NCI-H2227 (cell line): ENCODE data around the gene ZFYVE27.

Experiments used
- DNase-seq: peaks from one replicate; lab custom pipeline; 2025; ENCODE audit not compliant: unreplicated experiment; lab: John Stamatoyannopoulos, UW

Gene ZFYVE27

DNA sequence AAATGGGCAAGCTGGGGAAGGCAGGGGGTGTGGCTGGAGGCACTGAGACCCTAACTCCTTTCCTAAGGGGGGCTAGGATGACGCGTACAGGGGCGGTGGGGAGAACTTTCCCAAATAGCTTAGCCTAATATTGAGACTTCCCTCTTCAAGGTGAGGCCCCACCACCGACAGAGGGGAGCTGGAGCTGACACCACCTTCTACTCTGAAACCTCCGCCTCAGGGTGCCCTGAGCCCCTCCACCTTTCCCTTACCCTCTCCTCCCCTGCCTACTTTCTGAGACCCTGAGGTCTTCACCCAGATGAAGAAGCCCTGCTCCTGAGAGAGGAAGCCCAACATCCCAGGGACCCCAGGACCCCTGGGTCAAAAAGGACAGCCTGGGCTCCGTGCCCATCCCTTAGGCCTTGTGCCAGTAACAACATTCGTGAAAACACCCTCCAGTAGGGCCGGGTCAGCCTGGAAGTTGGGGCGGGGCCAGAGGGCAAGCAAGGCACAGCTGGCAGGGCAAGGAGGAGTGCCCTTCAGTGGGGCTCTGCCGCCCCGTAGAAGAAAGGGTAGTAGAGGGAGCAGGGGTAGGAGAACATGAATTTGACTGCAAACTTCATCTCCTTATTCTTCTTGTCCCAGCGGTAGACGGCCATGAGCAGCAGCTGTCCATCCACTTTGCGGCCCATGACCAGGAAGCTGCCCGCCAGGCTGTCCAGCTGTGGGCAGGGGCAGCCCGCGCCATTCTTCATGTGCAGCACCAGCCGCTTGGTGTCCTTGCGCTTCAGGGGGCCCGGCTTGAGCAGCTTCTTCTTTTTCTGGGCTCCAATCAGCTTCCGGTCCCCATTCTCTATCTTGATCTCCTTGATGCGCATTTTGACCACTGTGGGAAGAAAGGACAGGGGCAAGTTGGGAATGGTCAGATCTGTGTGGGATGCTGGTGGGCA lies 30.3 kb downstream of the ZFYVE27 start:
- DNase-seq: no peak

DNA sequence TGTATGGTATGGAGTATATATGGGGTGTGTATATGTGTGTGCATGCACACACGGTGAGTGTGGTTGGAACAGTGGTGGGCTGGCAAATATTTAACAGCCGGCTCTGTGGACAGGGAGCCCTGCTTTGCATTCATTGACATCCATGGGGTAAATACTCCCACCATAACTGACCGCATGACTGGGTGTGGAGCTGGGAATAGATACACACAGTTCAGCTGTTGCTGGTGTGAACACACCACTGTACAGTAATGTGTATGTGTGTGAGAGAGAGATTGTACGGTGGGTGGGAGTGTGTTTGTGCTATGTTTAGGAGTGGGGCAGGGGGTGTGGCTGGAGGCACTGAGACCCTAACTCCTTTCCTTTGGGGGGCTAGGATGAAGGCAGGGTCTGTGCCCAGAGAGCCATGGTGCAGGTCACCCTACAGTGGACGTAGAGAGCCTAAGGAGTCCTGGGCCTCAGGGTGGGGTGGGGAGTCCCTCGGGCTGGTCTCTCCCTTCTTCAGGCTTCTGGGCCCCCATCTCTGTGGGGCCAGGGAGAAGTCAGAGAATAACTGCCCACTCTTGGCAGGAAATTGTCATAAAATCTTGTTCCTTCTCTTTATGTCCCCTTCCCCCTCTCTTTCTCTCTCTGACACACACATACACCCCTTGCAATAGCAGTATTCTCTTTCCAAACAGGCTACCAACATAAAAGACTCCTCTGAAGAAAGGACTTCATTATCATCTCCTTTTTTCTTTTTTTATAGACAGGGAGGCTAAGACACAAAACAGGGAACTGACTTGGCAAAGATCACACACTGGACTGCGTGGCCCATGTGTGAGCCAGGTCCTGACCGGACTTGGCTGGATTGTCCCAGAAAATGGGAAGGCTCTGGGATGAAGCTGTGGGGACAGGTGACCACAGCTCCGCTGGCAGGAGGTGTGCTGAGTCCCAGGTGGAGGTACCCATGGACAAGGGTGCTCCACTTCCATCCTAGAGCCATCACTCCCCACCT lies 31.7 kb downstream of the ZFYVE27 start:
- no peak for DNase-seq

DNA sequence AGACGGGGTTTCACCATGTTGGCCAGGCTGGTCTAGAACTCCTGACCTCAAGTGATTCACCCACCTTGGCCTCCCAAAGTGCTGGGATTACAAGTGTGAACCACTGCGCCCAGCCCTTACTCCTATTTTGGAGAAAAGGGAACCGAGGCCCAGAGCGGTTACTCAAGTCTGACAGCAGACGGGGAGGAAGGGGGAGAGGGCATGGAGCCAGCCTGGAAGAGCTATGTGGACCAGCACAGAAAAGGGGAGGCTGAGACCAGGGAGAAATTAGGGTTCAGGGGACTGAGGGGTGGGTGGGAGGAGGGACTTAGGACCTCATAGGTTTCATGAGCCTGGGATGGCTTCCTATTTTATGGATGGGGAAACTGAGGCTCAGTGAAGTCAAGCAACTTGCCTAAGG lies 33.3 kb downstream of the ZFYVE27 start:
- no peak for DNase-seq

- peak; percentile 32 for DNase-seq
These were observed 34.3 kb downstream of the ZFYVE27 start for GRCh38 chr10:97771055-97771891.

DNA sequence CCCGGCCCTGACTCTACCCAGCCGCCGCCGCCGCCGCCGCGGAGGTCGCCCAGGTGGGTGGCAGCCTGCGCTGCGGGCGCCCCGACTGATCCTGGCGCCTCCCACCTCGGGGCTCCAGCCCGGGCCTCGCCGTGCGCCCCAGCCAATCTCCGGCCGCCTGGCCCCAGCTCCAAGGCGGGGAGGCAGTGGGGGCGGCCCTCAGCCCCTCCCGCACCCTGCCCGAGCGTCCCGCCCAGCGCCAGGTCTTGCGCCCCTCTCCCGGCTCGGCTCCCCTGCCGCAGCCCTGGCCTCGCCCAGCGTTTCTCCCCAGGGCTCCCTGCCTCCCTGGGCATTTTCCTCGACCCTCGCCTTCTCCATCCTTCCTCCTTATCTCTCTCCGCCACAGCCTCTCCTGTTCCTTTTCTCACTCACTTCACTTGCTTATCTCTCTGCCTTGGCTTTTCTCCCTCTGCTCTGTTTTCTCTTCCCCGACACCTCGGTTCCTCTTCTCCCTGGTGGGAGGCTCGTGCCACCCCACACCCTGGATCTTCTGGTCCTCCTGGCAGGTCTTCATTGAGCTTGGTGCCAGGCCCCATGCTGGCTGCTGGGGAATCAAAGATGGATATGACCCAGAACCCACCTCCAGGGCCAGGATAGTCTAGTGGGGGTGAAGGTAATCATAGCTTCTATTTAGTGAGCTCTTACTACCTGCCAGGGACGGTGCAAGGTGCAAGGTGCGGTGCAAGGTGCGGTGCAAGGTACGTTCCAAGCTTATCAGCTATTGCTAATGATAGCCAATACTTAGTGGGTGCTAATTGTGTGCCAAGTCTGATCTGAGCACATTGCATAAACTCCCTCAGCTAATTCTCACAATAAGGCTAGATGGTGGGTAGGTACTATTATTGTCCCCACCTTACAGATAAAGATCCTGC lies 35.2 kb downstream of the ZFYVE27 start, which contains the start of gene SFRP5:
Gene SFRP5 (minus strand): TSS at position 87 of the 911 bp plus-strand sequence. CDS start 166 bp downstream, outside the sequence.
- DNase-seq: peak; percentile 23

GRCh38 chr10:97773096-97773495 lies 36.2 kb downstream of the ZFYVE27 start:
- DNase-seq: no peak

GRCh38 chr10:97774811-97775294 lies 37.9 kb downstream of the ZFYVE27 start:
- DNase-seq: no peak

DNA sequence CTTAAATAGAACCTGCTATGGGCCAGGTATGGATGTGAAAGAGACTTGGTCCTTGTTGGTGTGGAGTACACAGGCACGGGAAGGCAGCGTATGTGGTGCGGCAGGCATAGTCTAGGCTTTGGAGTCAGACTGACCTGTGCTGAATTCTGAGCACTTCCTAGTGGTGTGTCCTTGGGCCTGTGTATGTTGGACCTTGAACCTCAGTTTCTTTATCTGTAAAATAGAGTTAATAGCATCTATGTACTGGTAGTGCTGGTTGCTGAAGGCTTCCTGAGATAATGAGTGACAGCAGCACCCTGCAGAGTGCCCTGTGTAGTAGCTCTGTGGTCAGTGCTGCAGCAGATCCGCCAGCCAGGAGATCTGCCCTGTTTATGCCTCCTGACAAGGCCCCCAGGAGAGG lies 40.2 kb downstream of the ZFYVE27 start:
- no peak for DNase-seq

GRCh38 chr10:97778452-97779302 lies 41.7 kb downstream of the ZFYVE27 start:
- no peak for DNase-seq

GRCh38 chr10:97779492-97779891 lies 42.6 kb downstream of the ZFYVE27 start:
- no peak for DNase-seq

DNA sequence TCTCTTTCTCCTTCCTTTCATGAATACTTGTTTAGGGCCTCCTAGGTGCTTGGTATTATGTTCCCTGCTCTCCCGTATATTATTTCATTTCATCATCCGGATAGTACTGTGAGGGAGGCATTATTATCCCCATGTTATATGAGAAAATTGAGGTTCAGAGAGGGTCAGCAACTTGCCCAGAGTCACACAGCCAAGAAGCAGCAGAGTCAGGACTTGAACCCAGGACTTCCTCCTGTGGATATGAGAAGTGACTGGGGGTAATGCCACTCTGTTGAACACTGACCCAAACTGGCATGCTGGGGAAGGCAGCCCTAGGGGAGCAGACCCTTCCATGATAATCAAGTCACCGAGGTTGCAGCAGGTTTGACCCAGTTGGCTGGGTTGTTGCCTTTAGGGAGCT lies 43.0 kb downstream of the ZFYVE27 start:
- DNase-seq: no peak

DNA sequence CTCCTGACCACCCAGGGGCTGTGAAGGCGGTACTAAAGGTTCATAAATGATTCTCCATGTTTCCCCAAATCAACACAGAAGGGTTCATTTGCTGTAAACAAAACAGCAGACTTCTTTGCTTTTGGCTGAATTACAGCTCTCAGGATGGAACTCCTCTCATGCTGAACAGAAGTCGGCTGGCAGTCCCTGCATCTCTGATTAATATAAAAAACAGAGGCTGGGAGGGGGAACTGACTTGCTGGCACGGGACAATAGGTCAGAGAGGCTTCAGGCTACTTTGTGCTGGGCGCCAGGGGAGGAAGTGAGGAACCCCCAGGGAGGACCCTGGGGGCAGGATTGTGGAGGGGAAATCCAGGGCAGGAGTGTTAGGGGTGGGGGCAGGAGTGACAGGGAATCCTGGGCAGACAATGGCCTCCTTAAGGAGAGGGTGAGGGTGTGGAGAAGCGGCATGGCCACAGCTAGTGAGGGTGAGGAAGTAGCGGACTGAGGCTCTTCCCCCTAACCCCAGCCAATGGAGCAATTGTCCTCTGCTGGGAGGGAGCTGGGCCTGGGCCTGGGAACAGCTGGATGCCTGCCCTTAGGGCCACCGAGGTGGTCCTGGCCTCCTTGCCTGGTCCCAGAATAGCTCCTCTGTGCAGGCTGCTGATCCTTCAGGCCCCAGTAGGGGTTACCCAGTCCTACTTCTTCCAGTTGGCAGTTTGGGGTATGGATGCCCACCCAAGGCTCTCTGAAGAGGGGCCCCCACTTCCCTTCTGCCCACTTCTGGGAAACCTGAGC lies 44.1 kb downstream of the ZFYVE27 start:
- DNase-seq: no peak

DNA sequence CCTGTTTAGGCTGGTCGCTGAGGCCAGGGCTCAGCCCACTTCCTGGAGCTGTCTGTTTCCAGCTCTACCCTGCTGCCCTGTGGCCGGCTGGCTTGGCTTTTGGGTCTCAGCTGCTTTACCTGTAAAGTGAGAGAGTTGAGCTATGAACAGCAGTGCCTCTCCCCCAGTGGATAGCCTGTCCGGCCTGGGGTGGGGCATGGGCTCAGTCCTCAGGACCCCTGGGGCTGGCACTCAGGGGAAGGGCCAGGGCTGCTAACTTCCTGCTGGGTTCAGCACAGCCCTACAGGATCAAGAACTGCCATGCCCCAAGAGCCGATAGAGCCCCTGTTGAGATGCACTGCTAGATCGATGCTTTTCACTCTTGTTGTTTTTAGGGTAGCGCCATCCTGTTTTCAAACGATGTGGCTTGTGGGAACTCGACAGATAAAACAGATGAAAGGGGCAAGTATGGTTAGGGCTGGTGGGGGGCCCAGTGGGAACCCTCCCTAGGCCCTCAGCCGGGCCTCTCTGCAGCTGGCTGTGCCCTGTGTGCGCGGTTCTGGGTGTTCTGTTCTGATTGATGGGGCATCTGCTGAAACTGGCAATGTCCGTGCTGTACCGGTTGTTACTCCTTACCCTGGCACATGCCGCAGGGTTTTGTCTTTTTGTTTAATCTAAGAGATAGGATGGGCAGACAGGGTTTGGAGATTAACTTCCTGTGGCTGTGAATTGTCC lies 44.8 kb downstream of the ZFYVE27 start:
- DNase-seq: no peak

- DNase-seq: no peak
These were observed 45.7 kb downstream of the ZFYVE27 start for GRCh38 chr10:97782455-97783228.

GRCh38 chr10:97784200-97784810 lies 47.4 kb downstream of the ZFYVE27 start:
- DNase-seq: no peak

GRCh38 chr10:97785231-97785630 lies 48.3 kb downstream of the ZFYVE27 start:
- no peak for DNase-seq
